ENCODE data around the gene USP35.

DNA sequence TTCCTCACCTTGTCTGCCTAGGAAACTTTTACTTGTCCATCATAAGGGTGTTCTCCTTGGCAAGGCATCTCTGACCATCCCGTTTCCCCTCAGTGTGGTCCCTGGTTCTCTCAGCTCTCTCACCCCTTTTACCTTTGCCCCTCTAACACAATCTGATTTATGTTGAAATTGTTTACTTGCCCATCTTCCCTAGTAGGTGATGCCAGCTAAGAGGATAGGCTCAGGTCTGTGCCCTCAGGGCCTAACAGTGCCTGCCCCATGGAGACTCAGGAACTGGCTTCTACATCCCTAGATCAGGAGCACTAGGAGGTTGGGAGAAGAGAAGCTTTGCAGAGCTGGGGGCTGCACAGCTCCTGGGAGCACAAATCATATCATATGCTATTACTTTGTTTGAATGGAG is 28.2 kb upstream of the USP35 start:
- TF ChIP-seq, protein P1, sequence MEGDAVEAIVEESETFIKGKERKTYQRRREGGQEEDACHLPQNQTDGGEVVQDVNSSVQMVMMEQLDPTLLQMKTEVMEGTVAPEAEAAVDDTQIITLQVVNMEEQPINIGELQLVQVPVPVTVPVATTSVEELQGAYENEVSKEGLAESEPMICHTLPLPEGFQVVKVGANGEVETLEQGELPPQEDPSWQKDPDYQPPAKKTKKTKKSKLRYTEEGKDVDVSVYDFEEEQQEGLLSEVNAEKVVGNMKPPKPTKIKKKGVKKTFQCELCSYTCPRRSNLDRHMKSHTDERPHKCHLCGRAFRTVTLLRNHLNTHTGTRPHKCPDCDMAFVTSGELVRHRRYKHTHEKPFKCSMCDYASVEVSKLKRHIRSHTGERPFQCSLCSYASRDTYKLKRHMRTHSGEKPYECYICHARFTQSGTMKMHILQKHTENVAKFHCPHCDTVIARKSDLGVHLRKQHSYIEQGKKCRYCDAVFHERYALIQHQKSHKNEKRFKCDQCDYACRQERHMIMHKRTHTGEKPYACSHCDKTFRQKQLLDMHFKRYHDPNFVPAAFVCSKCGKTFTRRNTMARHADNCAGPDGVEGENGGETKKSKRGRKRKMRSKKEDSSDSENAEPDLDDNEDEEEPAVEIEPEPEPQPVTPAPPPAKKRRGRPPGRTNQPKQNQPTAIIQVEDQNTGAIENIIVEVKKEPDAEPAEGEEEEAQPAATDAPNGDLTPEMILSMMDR (IDR thresholded peaks at IDR 0.05; ENCODE audit: poor library complexity) = no peak
- TF ChIP-seq EZH2 (IDR thresholded peaks at IDR 0.05; ENCODE audit: borderline replicate concordance) = no peak
- TF ChIP-seq EZH2phosphoT487 (IDR thresholded peaks at IDR 0.05; ENCODE audit: low read depth, severe bottlenecking, unreplicated experiment) = no peak

Data from hepatocyte (in vitro differentiated cells).